Head of caudate nucleus (tissue), 42 donors: ENCODE measurements around the gene PASK.

Experiments
- DNase-seq, 42 donors: peaks; one replicate each; pipeline versions ENCODE4 v3.0.0 to v3.0.0-alpha.2; 2020 to 2021; ENCODE audit warnings: mixed read lengths in 7 of 42
- intact Hi-C: fragments of 100-400 bp; cut with DNase I; formaldehyde crosslinking; loops from one replicate; pipeline ENCODE4 v1.15.0; 2022

The PASK gene

DNA sequence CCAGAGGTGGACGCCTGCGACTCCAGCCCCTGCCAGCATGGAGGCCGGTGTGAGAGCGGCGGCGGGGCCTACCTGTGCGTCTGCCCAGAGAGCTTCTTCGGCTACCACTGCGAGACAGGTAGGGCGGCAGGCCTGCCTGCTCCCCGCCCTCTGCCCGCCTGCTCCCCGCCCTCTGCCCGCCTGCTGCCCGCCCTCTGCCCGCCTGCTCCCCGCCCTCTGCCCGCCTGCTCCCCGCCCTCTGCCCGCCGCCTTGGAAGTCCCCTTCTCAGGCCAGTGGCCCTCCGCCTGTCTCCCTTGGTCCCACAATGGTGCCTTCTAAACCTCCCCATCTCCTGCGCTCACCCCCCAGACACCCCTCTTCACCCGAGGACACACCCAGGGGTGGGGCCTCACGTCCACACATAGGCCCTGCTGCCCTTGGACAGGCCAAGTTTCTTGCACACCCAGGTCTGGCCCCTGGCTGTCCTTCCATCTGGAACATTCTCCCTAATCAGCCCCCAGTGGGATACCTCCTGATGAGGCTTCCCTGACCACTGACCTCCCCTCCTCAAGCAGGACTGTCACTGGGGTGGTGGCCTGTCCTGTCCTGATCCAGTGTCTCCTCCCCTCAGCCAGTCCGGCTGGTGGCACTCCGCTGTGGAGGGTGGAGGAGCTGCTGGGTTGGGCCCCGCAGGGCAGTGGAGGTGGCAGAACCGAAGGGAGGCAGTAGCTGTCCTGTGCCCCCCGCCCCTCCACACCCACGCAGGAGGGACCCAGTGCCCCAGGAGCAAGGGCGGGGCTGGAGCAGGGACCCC, 85.1 kb downstream of the PASK start:
- peak in 24 of 42 donors; percentile 14 to 65 (median 32) for DNase-seq
- intact Hi-C loops = no loop called here

DNA sequence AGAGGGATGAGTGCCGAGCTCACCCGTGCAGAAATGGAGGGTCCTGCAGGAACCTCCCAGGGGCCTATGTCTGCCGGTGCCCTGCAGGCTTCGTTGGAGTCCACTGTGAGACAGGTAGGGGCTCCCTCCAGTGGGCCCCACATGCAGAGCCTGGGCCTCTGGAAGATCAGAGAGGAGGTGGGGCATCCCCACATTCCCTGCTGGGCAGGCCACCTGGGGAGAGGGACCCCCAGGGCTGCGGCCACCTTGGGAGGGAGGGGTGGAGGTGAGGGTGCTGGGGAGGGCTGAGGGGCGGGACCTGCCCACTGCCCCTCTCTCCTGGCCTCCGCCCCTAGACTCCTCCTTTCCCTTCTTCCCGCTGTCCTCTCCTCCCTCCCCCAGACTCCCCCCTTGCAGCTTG, 85.7 kb downstream of the PASK start:
- DNase-seq = peak in 10 of 42 donors; percentile 4 to 41 (median 22)
- intact Hi-C loops = no loop called here

DNA sequence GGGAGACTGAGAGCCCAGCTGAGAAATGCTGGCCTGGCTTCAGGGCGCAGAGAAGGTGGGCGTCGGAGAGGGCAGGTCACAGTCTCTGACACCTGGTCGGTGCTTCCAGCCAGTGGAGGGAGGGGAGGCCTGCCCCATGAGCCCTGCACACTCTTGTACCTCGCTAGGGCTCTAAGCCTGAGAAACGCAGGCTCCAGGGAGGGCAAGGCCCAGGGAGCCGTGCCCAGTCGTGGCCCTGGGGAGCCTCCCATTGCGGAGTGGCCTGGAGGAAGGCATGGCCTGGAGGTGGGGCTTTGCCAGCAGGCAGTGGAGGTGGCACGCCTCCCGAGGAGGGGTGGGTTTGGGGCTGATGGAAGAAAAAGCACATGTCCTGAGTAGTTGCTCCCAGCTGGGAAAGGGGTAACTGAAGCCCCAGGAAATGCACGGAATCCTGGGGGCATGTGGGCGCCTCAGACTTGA, 86.2 kb downstream of the PASK start:
- peak in 8 of 42 donors; percentile 8 to 36 (median 28) for DNase-seq
- intact Hi-C loops = no loop called here

DNA sequence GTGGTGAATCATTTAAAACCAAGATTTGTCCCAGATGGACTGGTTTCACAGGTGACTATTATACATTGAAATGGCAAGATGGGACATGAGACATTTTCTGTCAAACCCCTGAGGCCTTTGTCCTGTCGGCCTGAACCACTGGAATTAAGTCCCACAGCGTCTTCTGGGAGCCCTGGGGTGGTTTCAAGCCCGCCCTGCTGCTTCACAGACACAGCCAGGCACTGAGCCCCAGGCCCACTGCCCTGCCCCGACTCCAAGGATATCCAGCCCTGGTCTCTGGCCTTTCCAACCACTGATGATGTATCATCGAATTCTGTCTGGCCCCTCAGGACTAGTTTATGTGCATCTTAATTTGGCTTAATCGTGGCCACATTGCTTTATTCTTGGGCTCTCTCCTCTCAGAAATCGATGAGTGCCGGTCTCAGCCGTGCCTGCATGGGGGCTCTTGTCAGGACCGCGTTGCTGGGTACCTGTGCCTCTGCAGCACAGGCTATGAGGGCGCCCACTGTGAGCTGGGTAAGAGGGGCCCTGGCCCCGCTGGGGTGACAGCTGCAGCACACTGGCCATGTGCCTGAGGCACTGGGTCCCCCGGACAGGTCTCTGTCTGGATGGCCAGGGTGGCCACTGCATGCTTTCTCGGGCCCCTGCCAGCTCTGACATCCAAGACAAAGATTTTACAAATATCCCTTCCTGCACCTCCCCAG, 86.7 kb downstream of the PASK start:
- intact Hi-C loops = no loop called here
- peak in 10 of 42 donors; percentile 3 to 43 (median 22) for DNase-seq

DNA sequence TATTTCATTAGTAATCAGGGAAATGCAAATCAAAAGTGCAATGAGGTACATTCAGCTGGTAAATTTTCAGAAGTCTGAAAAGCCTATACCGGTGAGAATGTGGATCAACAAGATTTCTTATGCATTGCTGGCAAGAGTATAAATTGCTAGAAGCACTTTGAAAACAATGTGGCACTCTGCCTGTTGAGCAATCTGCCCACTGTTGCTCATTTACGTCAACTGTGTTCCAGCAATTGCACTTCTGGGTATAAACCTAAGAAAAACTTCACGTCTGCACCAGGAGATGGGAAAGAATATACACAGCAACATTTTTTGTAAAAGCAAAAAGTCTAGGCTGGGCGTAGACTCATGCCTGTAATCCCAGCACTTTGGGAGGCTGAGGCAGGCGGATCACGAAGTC, 88.0 kb downstream of the PASK start:
- intact Hi-C loops = no loop called here
- DNase-seq = peak in 1 of 42 donors; percentile 10
